Bronchial epithelial cell (primary cell): ENCODE results near the gene RFX4. TPM values are rescaled to one million over a fixed set of nuclear protein-coding genes. Genes with fewer than 3 reads are reported as not detected.

Experiments
- DNase-seq: peaks from one replicate; pipeline ENCODE4 v3.0.0-alpha.2; 2010; ENCODE audit warnings: low read depth
- FAIRE-seq: peaks from 2 replicates; lab custom pipeline; 2011; peaks lifted over from hg19 to GRCh38; lab: Jason Lieb, UNC
- H3K27me3 ChIP-seq: 2 replicates; pipeline ENCODE4 v1.5.1; 2011; ENCODE audit warnings: low read length; ENCODE audit not compliant: control insufficient read depth, insufficient read depth
- H3K36me3 ChIP-seq: 2 replicates; pipeline ENCODE4 v1.5.1; 2011; ENCODE audit warnings: low read length; ENCODE audit not compliant: control insufficient read depth, insufficient read depth
- H3K4me3 ChIP-seq: 2 replicates; pipeline ENCODE4 v1.5.1; 2011; ENCODE audit warnings: mild to moderate bottlenecking, low read depth, low read length, control low read depth
- CTCF ChIP-seq: IDR thresholded peaks from 2 replicates; pipeline ENCODE4 v1.5.1; 2011; ENCODE audit warnings: mild to moderate bottlenecking, moderate library complexity, low read length, control low read depth, inconsistent platforms; ENCODE audit not compliant: insufficient read depth, severe bottlenecking
- total RNA-seq: library from RNA; depleted of rRNA; stranded (reverse); fragments of >200 nt; gene quantifications from 2 replicates; pipeline ENCODE4 v1.2.1, GENCODE V29; 2014

Gene RFX4
- total RNA-seq, 1 donor from 2014 or later, result not detected

- DNase-seq (no peak), FAIRE-seq (no peak)
- H3K4me3 ChIP-seq, result no peak overlapping the region
Observed at GRCh38 chr12:106583242-106584103, 669 bp downstream of the RFX4 start.

GRCh38 chr12:106584104-106585064, 1.6 kb downstream of the RFX4 start:
- no peak for DNase-seq
- FAIRE-seq, result no peak
- TF ChIP-seq CTCF, result no peak
- Histone ChIP-seq H3K4me3 (no peak overlapping the region), H3K27me3 (peaks cover 71% of the 10 kb centered on the region), H3K36me3 (no peaks in the 10 kb centered on the region)

More at GRCh38 chr12:106583242-106584103, 669 bp downstream of the RFX4 start:
- TF ChIP-seq CTCF, result no peak
- Histone ChIP-seq H3K36me3 (no peaks in the 10 kb centered on the region), H3K27me3 (peaks cover 68% of the 10 kb centered on the region)

- FAIRE-seq, result no peak
- no peak for DNase-seq
- H3K27me3 ChIP-seq, result peaks cover 72% of the 10 kb centered on the region
Observed at GRCh38 chr12:106585105-106585520, 2.3 kb downstream of the RFX4 start.

GRCh38 chr12:106585521-106586277, 2.9 kb downstream of the RFX4 start:
- no peak overlapping the region for H3K4me3 ChIP-seq
- no peaks in the 10 kb centered on the region for H3K36me3 ChIP-seq
- no peak for DNase-seq
- FAIRE-seq, result no peak
- no peak for TF ChIP-seq CTCF
- peaks cover 68% of the 10 kb centered on the region for H3K27me3 ChIP-seq

More at GRCh38 chr12:106585105-106585520, 2.3 kb downstream of the RFX4 start:
- TF ChIP-seq CTCF, result no peak
- H3K36me3 ChIP-seq, result no peaks in the 10 kb centered on the region
- no peak overlapping the region for H3K4me3 ChIP-seq

- DNase-seq (no peak), FAIRE-seq (no peak)
- Histone ChIP-seq H3K4me3 (no peak overlapping the region), H3K27me3 (peaks cover 62% of the 10 kb centered on the region), H3K36me3 (no peaks in the 10 kb centered on the region)
- no peak for TF ChIP-seq CTCF
Observed at GRCh38 chr12:106586278-106586802, 3.5 kb downstream of the RFX4 start.
